Retinal pigment epithelial cell (primary cell): Measurements from ENCODE around the gene BRD3OS.

Experiments used
- DNase-seq: peaks from one replicate; pipeline ENCODE4 v3.0.0-alpha.2; 2010; ENCODE audit warnings: low read depth
- H3K4me3 ChIP-seq: 2 replicates; pipeline ENCODE4 v1.5.1; 2011; ENCODE audit warnings: mild to moderate bottlenecking, low read length, control low read depth, moderate library complexity
- CTCF ChIP-seq: conservative IDR thresholded peaks from 2 replicates; pipeline ENCODE4 v1.5.1; 2011; ENCODE audit warnings: low read depth, low read length, control low read depth, inconsistent platforms

The BRD3OS gene

GRCh38 chr9:134045841-134046544 is 20.7 kb downstream of the BRD3OS start:
- no peak for DNase-seq
- no peak overlapping the region for H3K4me3 ChIP-seq
- no peak for TF ChIP-seq CTCF

- no peak for TF ChIP-seq CTCF
- H3K4me3 ChIP-seq: no peak overlapping the region
- DNase-seq: no peak
Measured at GRCh38 chr9:134046894-134047681, 21.8 kb downstream of the BRD3OS start.

GRCh38 chr9:134047868-134048581 is 22.7 kb downstream of the BRD3OS start:
- DNase-seq: no peak
- no peak for TF ChIP-seq CTCF
- H3K4me3 ChIP-seq: no peak overlapping the region

GRCh38 chr9:134048582-134048968 is 23.3 kb downstream of the BRD3OS start:
- no peak for TF ChIP-seq CTCF
- no peak overlapping the region for H3K4me3 ChIP-seq
- DNase-seq: no peak

- H3K4me3 ChIP-seq: no peak overlapping the region
- DNase-seq: no peak
- no peak for TF ChIP-seq CTCF
Measured at GRCh38 chr9:134049236-134049635, 24.0 kb downstream of the BRD3OS start.

- TF ChIP-seq CTCF: no peak
- H3K4me3 ChIP-seq: no peak overlapping the region
- no peak for DNase-seq
Measured at GRCh38 chr9:134049772-134050588, 24.7 kb downstream of the BRD3OS start.
